ENCODE measurements around the gene CYGB.
"Not testable (repeated sequence)": the region's sequence is repeated elsewhere in the genome, so short reads cannot be mapped to it uniquely, and the experiment has no call there.

The CYGB gene

DNA sequence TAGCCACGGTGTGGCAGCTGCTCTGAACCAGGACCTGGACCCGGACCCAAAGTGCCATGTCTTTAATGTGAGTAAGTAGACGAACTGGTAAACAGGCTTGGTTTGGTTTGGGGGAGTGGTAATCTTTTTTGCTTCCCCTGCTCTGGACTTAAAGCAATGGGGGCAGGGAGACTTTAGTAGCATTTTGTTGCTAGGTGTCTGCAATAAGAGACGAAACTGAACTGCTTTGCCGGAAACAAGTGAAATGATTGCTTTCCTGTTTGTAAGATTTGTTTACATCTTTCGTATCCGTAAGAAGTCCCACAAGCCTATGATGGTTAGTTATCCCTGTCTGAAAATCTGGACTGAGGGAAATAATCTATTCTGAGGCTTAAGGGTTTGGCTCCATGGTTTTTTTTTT is 23.8 kb upstream of the CYGB start:
- Histone ChIP-seq H3K36me3 (ENCODE audit: low read depth) (peaks cover 78% of the 10 kb centered on the region), H3K4me1 (ENCODE audit: insufficient read depth, poor library complexity, severe bottlenecking) (peaks cover 46% of the 10 kb centered on the region), H3K27ac (ENCODE audit: poor library complexity, severe bottlenecking) (peak overlapping the region; percentile 82), H3K27me3 (ENCODE audit: insufficient read depth, poor library complexity, severe bottlenecking) (no peaks in the 10 kb centered on the region), H3K4me3 (ENCODE audit: severe bottlenecking) (peak overlapping the region; percentile 4), H3K9me3 (ENCODE audit: severe bottlenecking) (no peaks in the 10 kb centered on the region)
- DNase-seq (ENCODE audit: low spot score) (no peak), ATAC-seq (ENCODE audit: low read depth) (no peak)
- TF ChIP-seq, protein P1, sequence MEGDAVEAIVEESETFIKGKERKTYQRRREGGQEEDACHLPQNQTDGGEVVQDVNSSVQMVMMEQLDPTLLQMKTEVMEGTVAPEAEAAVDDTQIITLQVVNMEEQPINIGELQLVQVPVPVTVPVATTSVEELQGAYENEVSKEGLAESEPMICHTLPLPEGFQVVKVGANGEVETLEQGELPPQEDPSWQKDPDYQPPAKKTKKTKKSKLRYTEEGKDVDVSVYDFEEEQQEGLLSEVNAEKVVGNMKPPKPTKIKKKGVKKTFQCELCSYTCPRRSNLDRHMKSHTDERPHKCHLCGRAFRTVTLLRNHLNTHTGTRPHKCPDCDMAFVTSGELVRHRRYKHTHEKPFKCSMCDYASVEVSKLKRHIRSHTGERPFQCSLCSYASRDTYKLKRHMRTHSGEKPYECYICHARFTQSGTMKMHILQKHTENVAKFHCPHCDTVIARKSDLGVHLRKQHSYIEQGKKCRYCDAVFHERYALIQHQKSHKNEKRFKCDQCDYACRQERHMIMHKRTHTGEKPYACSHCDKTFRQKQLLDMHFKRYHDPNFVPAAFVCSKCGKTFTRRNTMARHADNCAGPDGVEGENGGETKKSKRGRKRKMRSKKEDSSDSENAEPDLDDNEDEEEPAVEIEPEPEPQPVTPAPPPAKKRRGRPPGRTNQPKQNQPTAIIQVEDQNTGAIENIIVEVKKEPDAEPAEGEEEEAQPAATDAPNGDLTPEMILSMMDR (IDR thresholded peaks at IDR 0.05; ENCODE audit: poor library complexity, severe bottlenecking): no peak

- peaks cover 73% of the 10 kb centered on the region for H3K36me3 ChIP-seq (ENCODE audit: low read depth)
- H3K4me3 ChIP-seq (ENCODE audit: severe bottlenecking): peak overlapping the region; percentile 4
- TF ChIP-seq, protein P1 (IDR thresholded peaks at IDR 0.05; ENCODE audit: poor library complexity, severe bottlenecking): no peak
Measured at GRCh38 chr17:76560877-76561221, 23.3 kb upstream of the CYGB start.

DNA sequence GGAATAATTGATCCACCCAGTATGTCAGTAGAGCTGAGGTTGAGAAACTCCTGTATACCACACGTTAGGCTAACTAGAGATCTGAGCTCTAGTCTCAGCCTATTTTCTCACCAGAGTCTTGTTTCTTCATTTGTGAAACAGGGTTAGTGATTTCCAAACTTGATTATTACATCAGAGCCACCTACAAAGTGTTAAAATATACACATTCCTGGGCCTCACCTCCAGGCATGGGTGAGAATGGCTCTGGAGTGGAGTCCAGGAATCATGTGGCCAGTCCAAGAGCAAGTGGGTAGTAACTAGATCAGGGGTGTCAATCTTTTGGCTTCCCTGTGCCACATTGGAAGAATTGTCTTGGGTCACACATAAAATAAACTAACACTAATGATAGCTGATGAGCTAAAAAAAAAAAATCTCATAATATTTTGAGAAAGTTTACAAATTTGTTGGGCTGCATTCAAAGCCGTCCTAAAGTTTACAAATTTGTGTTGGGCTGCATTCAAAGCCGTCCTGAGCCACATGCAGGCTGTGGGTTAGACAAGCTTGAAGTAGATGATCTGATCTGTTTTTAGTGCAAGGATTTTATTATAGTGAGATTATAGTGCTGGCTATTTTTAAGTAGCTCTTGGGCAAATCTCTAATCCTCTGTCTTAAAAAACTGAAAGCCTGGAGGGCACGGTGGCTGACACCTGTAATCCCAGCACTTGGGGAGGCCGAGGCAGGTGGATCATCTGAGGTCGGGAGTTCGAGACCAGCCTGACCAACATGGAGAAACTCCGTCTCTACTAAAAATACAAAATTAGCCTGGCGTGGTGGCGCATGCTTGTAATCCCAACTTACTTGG is 22.7 kb upstream of the CYGB start:
- no peak for DNase-seq (ENCODE audit: low spot score)
- Histone ChIP-seq H3K27me3 (ENCODE audit: insufficient read depth, poor library complexity, severe bottlenecking) (no peaks in the 10 kb centered on the region), H3K9me3 (ENCODE audit: severe bottlenecking) (no peaks in the 10 kb centered on the region), H3K36me3 (ENCODE audit: low read depth) (peaks cover 67% of the 10 kb centered on the region), H3K27ac (ENCODE audit: poor library complexity, severe bottlenecking) (peak overlapping the region; percentile 82), H3K4me3 (ENCODE audit: severe bottlenecking) (peak overlapping the region; percentile 4), H3K4me1 (ENCODE audit: insufficient read depth, poor library complexity, severe bottlenecking) (peaks cover 54% of the 10 kb centered on the region)
- no peak for ATAC-seq (ENCODE audit: low read depth)
- TF ChIP-seq, protein P1 (IDR thresholded peaks at IDR 0.05; ENCODE audit: poor library complexity, severe bottlenecking): no peak

More at GRCh38 chr17:76560877-76561221, 23.3 kb upstream of the CYGB start:
- Histone ChIP-seq H3K9me3 (ENCODE audit: severe bottlenecking) (no peaks in the 10 kb centered on the region), H3K4me1 (ENCODE audit: insufficient read depth, poor library complexity, severe bottlenecking) (peaks cover 49% of the 10 kb centered on the region), H3K27me3 (ENCODE audit: insufficient read depth, poor library complexity, severe bottlenecking) (no peaks in the 10 kb centered on the region), H3K27ac (ENCODE audit: poor library complexity, severe bottlenecking) (peak overlapping the region; percentile 82)
- DNase-seq (ENCODE audit: low spot score) (no peak), ATAC-seq (ENCODE audit: low read depth) (no peak)

DNA sequence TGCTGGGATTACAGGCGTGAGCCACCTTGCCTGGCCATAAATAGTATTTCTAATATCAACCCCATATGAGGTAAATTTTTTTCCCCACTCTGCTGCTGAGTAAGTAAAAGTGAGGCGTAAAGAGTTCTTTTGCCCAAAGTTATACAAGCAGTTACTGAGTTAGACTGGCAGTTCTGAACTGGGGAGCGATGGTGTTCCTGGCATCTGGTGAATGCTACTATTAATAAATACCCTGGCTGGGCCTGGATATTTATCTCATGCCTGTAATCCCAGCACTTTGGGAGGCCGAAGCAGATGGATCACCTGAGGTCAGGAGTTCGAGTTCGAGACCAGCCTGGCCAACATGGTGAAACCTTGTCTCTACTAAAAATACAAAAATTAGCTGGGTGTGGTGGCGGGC is 22.0 kb upstream of the CYGB start:
- not testable (repeated sequence) for H3K9me3 ChIP-seq (ENCODE audit: severe bottlenecking); DNase-seq (ENCODE audit: low spot score); ATAC-seq (ENCODE audit: low read depth); H3K27me3 ChIP-seq (ENCODE audit: insufficient read depth, poor library complexity, severe bottlenecking)
- H3K36me3 ChIP-seq (ENCODE audit: low read depth): peaks cover 60% of the 10 kb centered on the region
- peak overlapping the region; percentile 67 for H3K4me3 ChIP-seq (ENCODE audit: severe bottlenecking)
- H3K27ac ChIP-seq (ENCODE audit: poor library complexity, severe bottlenecking): peak overlapping the region; percentile 82
- peaks cover 54% of the 10 kb centered on the region for H3K4me1 ChIP-seq (ENCODE audit: insufficient read depth, poor library complexity, severe bottlenecking)

GRCh38 chr17:76558198-76559095 is 20.9 kb upstream of the CYGB start:
- Histone ChIP-seq H3K36me3 (ENCODE audit: low read depth) (peaks cover 56% of the 10 kb centered on the region), H3K4me3 (ENCODE audit: severe bottlenecking) (peak overlapping the region; percentile 67), H3K27ac (ENCODE audit: poor library complexity, severe bottlenecking) (peak overlapping the region; percentile 82), H3K9me3 (ENCODE audit: severe bottlenecking) (no peaks in the 10 kb centered on the region), H3K4me1 (ENCODE audit: insufficient read depth, poor library complexity, severe bottlenecking) (peaks cover 54% of the 10 kb centered on the region), H3K27me3 (ENCODE audit: insufficient read depth, poor library complexity, severe bottlenecking) (no peaks in the 10 kb centered on the region)
- DNase-seq (ENCODE audit: low spot score) (no peak), ATAC-seq (ENCODE audit: low read depth) (no peak)
- TF ChIP-seq, protein P1 (IDR thresholded peaks at IDR 0.05; ENCODE audit: poor library complexity, severe bottlenecking): peak; percentile 75

Measured in RWPE2 (cell line).